Ascending aorta (tissue), 2 donors: Measurements from ENCODE around the gene WDR45B. TPM values are rescaled to one million over a fixed set of nuclear protein-coding genes. Genes with fewer than 3 reads are reported as not detected.

Experiments used
- DNase-seq, 2 donors: peaks; one replicate each; pipeline ENCODE4 v3.0.0-alpha.2; 2019; ENCODE audit warnings: low spot score in 2 of 2
- H3K27ac ChIP-seq, 2 donors: fragments of 200-600 bp; sonication (generic); one replicate each; pipeline ENCODE4 v1.5.1; 2016 to 2017; ENCODE audit warnings: mild to moderate bottlenecking in 1 of 2
- H3K27me3 ChIP-seq: fragments of 200-600 bp; sonication (generic); one replicate; pipeline ENCODE4 v1.5.1; 2017
- H3K36me3 ChIP-seq, 2 donors: fragments of 200-600 bp; sonication (generic); one replicate each; pipeline ENCODE4 v1.5.1; 2016
- H3K4me1 ChIP-seq, 2 donors: fragments of 200-600 bp; sonication (generic); one replicate each; pipeline ENCODE4 v1.5.1; 2016 to 2017; ENCODE audit warnings: mild to moderate bottlenecking in 1 of 2
- H3K4me3 ChIP-seq, 2 donors: fragments of 200-600 bp; sonication (generic); one replicate each; pipeline ENCODE4 v1.5.1; 2016 to 2017; ENCODE audit warnings: mild to moderate bottlenecking in 1 of 2
- H3K9me3 ChIP-seq, 2 donors: fragments of 200-600 bp; sonication (generic); one replicate each; pipeline ENCODE4 v1.5.1; 2016
- intact Hi-C: fragments of 100-400 bp; cut with DNase I; formaldehyde crosslinking; loops from one replicate; pipeline ENCODE4 v1.15.1; 2023
- total RNA-seq: library from RNA; depleted of rRNA; stranded (reverse); fragments of >200 nt; gene quantifications from one replicate; pipeline ENCODE4 v1.1.0, GENCODE V29; 2016
- TF ChIP-seq, protein P1 (sequence below), 3 experiments: fragments of 200-600 bp in 2 of 3; fragments of 450-650 bp in 1 of 3; sonication (generic) in 2 of 3; IDR thresholded peaks; one replicate each; pipeline ENCODE4 v1.5.1; 2016 to 2019; ENCODE audit warnings: antibody characterized with exemption in 3 of 3, mild to moderate bottlenecking in 1 of 3, moderate library complexity in 1 of 3

Gene WDR45B
- total RNA-seq, 1 donor from 2014 or later, result 53.7 TPM

DNA sequence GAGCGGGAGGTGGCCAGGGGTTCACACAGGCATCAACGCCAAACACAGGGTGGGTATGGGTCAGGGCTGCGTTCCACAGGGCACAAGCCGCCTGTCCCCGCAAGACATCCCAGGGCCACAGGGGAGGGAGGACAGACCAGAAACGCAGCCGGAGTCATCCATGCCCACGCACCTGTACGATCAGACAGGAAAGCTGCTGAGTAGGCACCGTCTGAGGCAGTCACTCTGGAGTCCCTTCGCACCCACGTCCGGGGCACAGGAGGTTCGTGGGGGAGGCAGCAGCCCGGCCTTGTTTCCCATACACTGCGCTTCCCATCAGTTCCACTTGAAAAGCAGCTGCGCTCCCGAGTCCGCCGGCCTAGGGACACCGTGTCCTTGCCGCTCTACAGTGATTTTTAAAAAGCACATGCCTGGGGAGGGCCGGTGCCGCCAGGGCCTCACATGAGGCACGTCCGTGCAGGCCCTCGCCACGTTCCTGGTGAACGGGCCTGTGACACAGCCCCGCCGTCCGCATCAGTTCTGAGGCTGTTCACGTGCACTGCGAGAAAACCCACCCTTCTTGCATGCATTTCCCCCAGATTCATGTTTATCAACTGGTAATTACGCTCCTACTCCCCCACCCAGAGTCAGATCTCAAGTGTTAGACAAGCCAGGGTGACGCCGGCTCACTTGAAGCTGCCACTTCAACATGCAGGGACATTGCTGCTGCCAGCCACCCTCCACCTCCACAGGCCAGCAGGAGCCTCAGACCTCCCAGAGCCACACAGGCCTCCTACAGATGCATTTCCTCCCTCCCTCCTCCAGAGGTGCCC, 34.8 kb downstream of the WDR45B start:
- intact Hi-C loops, result no loop called here
- Histone ChIP-seq H3K27ac (no peak overlapping the region), H3K9me3 (no peaks in the 10 kb centered on the region), H3K4me1 (no peaks in the 10 kb centered on the region), H3K27me3 (no peaks in the 10 kb centered on the region), H3K36me3 (peaks cover 54 to 73% of the 10 kb centered on the region in 2 donors), H3K4me3 (no peak overlapping the region)
- TF ChIP-seq, protein P1, sequence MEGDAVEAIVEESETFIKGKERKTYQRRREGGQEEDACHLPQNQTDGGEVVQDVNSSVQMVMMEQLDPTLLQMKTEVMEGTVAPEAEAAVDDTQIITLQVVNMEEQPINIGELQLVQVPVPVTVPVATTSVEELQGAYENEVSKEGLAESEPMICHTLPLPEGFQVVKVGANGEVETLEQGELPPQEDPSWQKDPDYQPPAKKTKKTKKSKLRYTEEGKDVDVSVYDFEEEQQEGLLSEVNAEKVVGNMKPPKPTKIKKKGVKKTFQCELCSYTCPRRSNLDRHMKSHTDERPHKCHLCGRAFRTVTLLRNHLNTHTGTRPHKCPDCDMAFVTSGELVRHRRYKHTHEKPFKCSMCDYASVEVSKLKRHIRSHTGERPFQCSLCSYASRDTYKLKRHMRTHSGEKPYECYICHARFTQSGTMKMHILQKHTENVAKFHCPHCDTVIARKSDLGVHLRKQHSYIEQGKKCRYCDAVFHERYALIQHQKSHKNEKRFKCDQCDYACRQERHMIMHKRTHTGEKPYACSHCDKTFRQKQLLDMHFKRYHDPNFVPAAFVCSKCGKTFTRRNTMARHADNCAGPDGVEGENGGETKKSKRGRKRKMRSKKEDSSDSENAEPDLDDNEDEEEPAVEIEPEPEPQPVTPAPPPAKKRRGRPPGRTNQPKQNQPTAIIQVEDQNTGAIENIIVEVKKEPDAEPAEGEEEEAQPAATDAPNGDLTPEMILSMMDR (IDR thresholded peaks at IDR 0.05), result no peak
- DNase-seq, result no peak

DNA sequence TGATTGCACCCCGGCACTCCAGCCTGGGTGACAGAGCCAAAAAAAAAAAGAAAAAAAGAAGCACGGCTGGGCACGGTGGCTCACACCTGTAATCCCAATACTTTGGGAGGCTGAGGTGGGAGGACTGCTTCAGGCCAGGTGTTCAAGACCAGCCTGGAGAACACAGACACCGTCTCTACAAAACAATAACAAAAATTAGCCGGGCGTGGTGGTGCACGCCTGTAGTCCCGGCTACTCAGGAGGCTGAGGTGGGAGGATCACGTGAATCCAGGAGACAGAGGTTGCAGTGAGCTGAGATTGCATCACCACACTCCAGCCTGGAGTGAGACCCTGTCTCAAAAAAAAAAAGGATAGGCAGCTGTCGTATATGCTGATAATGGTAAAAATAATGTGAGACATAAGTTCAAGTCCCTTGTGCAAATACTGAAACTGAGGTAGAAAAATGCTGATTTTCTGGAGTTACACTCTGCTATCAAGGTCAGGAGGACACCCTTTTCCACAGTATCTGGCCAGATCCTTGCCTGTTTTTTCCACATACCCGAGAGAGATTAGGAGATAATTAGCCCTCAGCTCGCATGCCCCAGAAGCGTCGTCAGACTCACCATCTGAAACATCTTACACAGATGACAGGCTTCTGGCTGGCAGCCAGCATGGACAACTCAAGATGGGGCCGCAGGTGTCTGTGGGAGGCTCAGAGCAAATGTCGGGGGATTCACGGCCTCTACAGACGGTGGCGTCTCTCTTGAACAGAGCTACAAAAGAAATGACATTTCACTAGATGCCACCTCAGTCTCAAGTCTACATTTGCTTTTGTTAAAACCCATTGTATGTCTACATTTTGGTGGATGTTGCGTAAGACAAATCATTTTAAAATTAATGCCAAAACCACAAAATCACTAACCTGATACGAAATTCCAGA, 36.8 kb downstream of the WDR45B start:
- TF ChIP-seq, protein P1 (IDR thresholded peaks at IDR 0.05), result no peak
- Histone ChIP-seq H3K4me3 (no peak overlapping the region), H3K9me3 (no peaks in the 10 kb centered on the region), H3K4me1 (no peaks in the 10 kb centered on the region), H3K36me3 (peaks cover 33 to 63% of the 10 kb centered on the region in 2 donors), H3K27me3 (no peaks in the 10 kb centered on the region), H3K27ac (no peak overlapping the region)
- intact Hi-C loops, result no loop called here
- DNase-seq, result no peak

DNA sequence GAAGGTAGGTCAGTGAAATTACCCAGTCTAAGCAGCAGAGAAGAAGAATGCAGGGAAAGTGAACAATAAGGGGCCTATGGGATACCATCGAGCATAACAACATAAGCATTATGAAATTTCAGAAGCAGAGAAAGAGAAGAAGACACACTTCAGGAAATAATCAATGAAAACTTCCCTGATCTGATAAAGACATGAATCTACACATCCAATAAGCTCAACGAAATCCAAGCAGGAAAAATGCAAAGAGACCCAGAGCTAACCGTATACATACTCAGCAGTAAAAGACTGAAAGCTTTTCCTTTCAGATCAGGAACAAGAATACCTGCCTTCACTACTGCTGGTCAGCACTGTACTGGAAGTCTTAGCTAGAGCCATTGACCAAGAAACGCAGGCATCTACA, 38.6 kb downstream of the WDR45B start:
- Histone ChIP-seq H3K4me3 (no peak overlapping the region), H3K27ac (no peak overlapping the region), H3K9me3 (no peaks in the 10 kb centered on the region), H3K36me3 (peaks cover 26 to 62% of the 10 kb centered on the region in 2 donors), H3K27me3 (no peaks in the 10 kb centered on the region), H3K4me1 (no peaks in the 10 kb centered on the region)
- DNase-seq, result no peak
- intact Hi-C loops, result no loop called here
- TF ChIP-seq, protein P1 (IDR thresholded peaks at IDR 0.05), result no peak

DNA sequence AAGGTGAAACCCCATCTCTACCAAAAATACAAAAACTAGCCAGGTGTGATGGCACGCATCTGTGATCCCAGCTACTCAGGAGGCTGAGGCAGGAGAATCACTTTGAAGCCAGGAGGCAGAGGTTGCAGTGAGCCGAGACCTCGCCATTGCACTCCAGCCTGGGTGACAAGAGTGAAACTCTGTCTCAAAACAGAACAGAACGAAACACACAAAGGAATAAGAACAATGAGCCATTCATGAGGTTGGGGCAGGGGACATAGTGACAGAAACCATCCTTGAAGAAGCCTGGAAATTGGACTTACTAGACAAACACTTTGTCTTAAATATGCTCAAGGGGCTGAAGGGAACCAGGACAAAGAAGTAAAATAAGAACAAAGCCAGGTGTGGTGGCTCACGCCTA, 39.4 kb downstream of the WDR45B start:
- H3K4me3 ChIP-seq, result no peak overlapping the region
- no peak for DNase-seq
- no peaks in the 10 kb centered on the region for H3K27me3 ChIP-seq
- H3K27ac ChIP-seq, result no peak overlapping the region
- H3K9me3 ChIP-seq, result no peaks in the 10 kb centered on the region
- no peaks in the 10 kb centered on the region for H3K4me1 ChIP-seq
- H3K36me3 ChIP-seq, result peaks cover 30 to 62% of the 10 kb centered on the region in 2 donors
- TF ChIP-seq, protein P1 (IDR thresholded peaks at IDR 0.05), result no peak
- intact Hi-C loops, result no loop called here

DNA sequence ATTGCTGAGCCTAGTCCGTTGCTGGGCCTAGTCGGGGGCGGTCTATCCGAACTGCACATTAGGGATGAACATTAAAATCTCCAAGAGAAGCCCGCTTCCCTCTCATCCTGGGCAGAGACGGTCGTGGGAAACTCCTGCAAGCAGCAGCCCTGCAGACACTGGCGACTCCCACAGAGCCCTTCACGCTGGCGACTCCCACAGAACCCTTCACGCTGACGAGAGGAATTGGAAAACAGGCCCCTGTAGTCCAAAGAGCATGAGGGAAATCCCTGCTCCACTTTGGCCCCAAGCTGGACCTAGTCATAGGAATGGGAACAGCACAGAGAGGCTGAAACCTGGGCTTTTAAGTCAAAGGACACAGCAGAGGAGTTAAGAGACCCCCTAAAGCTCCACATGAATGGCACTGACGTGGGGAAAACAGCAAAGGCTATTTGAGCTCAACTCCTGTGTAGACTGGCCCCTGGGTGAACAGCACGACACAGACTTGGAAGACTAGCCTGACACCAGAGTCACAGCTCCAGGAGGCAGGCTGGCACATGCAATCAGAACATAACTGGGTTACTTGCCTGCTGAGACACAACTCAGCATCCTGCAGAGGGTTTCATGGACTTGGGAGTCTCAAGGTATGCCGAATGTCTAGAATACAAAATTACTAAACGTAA, 42.2 kb downstream of the WDR45B start:
- Histone ChIP-seq H3K36me3 (peaks cover 46 to 85% of the 10 kb centered on the region in 2 donors), H3K4me3 (no peak overlapping the region), H3K9me3 (no peaks in the 10 kb centered on the region), H3K27me3 (no peaks in the 10 kb centered on the region), H3K4me1 (no peaks in the 10 kb centered on the region), H3K27ac (no peak overlapping the region)
- TF ChIP-seq, protein P1 (IDR thresholded peaks at IDR 0.05), result no peak
- no peak for DNase-seq
- intact Hi-C loops, result no loop called here
